ENCODE measurements around the gene ANO7.

ANO7 gene

DNA sequence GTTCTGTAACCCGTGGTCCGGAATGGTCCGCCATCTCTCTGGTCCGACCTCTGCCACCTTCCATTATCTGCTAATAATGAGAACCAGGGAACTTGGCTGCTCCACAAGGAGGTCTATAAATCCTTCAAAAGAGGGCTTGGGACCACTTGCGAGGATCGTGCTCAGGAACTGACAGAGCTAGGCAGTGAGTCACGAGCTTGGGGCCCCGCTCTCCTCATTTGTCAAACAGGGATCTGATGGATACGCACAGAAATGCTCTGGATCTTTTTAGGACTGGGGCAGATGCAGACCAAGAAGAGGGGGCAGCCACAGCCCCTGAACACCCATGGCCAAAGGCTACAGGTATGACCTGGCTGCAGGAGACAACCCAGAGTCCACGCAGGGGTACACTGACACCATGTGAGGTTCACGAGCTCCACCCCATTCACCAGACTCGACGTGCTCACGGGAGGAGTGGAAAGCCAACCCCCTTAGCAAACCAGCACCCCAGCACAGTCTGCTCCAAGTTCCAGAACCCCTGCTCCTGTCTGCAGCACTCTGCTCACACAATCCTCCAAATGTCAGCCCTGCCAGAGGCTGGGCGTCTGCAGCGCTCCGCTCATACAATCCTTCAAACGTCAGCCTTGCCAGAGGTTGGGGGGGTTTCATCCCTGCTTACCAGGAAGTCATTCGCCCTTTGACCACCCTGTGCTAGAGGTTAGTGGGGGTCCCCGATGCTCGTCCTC lies 45.8 kb downstream of the ANO7 start:
- Histone ChIP-seq H3K27me3 (replicated peaks) (no peaks in the 10 kb centered on the region), H3K36me3 (replicated peaks) (peaks cover 97% of the 10 kb centered on the region), H3K4me3 (ENCODE audit: low read depth, low read length) (no peak overlapping the region), H3K27ac (no peak overlapping the region)
- DNase-seq = no peak
- TF ChIP-seq, protein P1, sequence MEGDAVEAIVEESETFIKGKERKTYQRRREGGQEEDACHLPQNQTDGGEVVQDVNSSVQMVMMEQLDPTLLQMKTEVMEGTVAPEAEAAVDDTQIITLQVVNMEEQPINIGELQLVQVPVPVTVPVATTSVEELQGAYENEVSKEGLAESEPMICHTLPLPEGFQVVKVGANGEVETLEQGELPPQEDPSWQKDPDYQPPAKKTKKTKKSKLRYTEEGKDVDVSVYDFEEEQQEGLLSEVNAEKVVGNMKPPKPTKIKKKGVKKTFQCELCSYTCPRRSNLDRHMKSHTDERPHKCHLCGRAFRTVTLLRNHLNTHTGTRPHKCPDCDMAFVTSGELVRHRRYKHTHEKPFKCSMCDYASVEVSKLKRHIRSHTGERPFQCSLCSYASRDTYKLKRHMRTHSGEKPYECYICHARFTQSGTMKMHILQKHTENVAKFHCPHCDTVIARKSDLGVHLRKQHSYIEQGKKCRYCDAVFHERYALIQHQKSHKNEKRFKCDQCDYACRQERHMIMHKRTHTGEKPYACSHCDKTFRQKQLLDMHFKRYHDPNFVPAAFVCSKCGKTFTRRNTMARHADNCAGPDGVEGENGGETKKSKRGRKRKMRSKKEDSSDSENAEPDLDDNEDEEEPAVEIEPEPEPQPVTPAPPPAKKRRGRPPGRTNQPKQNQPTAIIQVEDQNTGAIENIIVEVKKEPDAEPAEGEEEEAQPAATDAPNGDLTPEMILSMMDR (IDR thresholded peaks at IDR 0.05; ENCODE audit: low read depth, low read length, missing control alignments) = no peak
- in situ Hi-C loops (cut with HindIII; ENCODE audit: low pct_ligation_motif_present, low sequenced_read_pairs) = no loop called here

DNA sequence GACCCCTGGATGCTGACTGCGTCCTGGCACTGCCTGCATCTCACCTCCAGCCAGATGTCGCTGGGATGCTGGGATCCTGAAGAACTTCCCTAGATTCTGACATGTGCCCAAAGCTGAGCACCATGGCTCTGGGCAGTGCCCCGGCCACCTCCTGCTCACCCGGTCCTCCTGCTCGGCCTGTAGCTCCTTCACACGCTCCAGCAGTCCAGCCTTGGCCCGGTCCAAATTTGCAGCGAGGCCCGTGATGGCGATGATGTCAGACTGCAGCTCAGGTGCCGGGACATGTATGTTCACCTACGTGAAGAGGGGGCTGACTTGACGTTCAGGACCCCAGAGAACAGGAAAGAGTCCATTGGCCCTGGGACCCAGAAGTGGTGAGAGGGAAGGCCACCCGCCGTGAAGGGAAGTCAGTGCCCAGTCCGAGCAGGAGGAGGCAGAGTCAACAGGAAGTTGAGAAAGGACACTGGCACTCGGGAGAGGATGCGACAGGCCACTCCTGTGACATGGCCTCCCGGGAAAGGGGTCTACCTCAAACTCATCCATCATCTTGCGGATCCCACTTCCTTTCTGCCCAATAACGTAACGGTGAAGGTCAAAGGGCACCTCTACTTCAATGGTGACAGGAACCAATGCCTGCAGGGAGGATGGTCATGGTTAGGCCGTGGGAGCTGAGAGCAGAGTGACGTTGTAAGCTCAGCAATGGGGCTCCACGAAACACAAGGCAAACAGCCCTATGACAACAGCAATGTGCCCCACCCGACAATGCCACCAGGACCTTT lies 46.7 kb downstream of the ANO7 start:
- TF ChIP-seq, protein P1 (IDR thresholded peaks at IDR 0.05; ENCODE audit: low read depth, low read length, missing control alignments) = no peak
- DNase-seq = no peak
- in situ Hi-C loops (cut with HindIII; ENCODE audit: low pct_ligation_motif_present, low sequenced_read_pairs) = no loop called here
- Histone ChIP-seq H3K36me3 (replicated peaks) (peaks cover 98% of the 10 kb centered on the region), H3K27me3 (replicated peaks) (no peaks in the 10 kb centered on the region), H3K4me3 (ENCODE audit: low read depth, low read length) (no peak overlapping the region), H3K27ac (no peak overlapping the region)

DNA sequence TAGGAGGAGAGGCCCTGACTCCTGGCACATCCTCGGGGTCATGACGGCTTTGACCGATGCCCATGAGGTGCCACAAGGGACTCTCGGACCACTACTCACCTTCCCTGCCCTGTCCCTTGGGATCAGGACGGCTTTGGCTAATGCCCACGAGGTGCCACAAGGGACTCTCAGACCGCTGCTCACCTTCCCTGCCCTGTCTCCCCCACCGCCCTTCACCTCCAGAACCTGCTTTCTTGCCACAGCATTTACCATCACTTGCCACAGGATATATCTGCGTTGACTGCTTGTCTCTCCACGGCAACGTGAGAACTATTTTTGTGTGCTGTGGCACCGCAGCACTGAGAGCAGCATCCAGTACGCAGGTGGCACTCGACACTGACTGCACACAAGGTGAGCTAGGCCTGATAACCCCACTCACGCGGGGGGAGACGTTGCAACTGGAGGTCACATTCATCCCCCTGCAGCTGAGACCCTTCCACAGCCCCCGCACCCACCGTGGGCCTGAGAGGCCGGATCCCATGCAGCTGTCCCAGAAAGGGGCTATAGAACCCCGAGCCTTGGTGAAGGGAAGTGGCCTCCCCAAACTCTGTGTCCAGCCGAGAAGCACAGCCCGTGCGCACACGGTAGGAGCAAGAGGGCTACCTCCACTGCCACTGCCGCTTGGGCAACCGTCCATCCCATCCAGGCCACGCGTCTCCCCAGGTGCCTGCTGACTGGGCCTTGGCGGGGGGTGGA lies 47.5 kb downstream of the ANO7 start:
- TF ChIP-seq, protein P1 (IDR thresholded peaks at IDR 0.05; ENCODE audit: low read depth, low read length, missing control alignments) = no peak
- Histone ChIP-seq H3K36me3 (replicated peaks) (peaks cover 98% of the 10 kb centered on the region), H3K27ac (no peak overlapping the region), H3K4me3 (ENCODE audit: low read depth, low read length) (no peak overlapping the region), H3K27me3 (replicated peaks) (no peaks in the 10 kb centered on the region)
- no peak for DNase-seq
- in situ Hi-C loops (cut with HindIII; ENCODE audit: low pct_ligation_motif_present, low sequenced_read_pairs) = no loop called here

DNA sequence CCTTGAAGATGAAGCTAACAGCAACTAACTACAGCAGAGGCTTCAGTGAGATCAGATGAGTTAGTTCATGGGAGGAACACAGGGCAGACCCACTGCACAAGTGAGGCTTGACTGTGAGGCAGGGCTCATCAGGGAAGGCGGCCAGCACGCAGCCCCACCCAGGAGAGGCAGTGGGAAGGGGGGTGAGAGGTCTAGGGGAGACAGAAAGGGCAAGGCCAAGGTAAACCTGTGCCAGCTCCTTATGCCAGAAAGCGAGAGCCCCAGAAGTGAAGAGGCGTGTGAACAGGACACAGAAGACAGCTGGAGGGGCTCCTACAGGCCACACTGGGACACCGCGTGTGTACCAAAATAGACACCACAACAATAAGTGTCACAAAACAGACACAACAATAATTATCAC lies 48.6 kb downstream of the ANO7 start:
- Histone ChIP-seq H3K36me3 (replicated peaks) (peaks cover 97% of the 10 kb centered on the region), H3K27me3 (replicated peaks) (no peaks in the 10 kb centered on the region), H3K4me3 (ENCODE audit: low read depth, low read length) (no peak overlapping the region), H3K27ac (no peak overlapping the region)
- in situ Hi-C loops (cut with HindIII; ENCODE audit: low pct_ligation_motif_present, low sequenced_read_pairs) = no loop called here
- TF ChIP-seq, protein P1 (IDR thresholded peaks at IDR 0.05; ENCODE audit: low read depth, low read length, missing control alignments) = no peak
- DNase-seq = no peak

DNA sequence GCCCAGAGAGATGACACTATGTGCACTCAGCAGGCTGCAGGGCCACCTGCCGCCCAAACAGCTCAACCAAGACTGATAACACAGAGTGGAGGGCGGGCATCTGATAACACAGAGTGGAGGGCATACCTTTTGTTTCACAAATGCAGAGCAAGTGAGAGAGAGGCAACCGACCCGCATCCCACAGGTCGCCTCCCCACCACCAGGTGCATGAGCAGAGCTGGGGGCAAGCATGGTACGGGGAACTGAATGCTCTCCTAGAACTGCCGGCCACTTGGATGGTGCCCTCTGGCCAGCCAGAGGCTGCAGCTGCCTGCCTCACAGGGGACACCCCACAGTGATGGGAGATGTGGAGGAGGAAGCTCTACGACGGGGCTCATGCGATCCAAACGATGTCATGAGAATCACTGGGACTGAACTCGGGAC lies 49.5 kb downstream of the ANO7 start:
- DNase-seq = no peak
- Histone ChIP-seq H3K36me3 (replicated peaks) (peaks cover 97% of the 10 kb centered on the region), H3K27me3 (replicated peaks) (no peaks in the 10 kb centered on the region), H3K27ac (no peak overlapping the region), H3K4me3 (ENCODE audit: low read depth, low read length) (no peak overlapping the region)
- TF ChIP-seq, protein P1 (IDR thresholded peaks at IDR 0.05; ENCODE audit: low read depth, low read length, missing control alignments) = no peak
- in situ Hi-C loops (cut with HindIII; ENCODE audit: low pct_ligation_motif_present, low sequenced_read_pairs) = no loop called here

Measured in brain microvascular endothelial cell (primary cell).